ENCODE results near the gene PAXX.

GRCh38 chr9:136983167-136983566 is 9.1 kb upstream of the PAXX start:
- TF ChIP-seq CTCF (optimal IDR thresholded peaks at IDR 0.05 in 1 of 3, IDR thresholded peaks at IDR 0.05 in 1 of 3, conservative IDR thresholded peaks at IDR 0.05 in 1 of 3; ENCODE audit: extremely low read depth in 1 of 3, insufficient read depth in 2 of 3, low read length in 3 of 3) (no peak), EZH2 (IDR thresholded peaks at IDR 0.05; ENCODE audit: low read length) (no peak)
